NCI-H1694 treated with DMSO at 0.1 percent for 48 hours (cell line): ENCODE measurements around the gene BCKDHB.

Experiments used
- DNase-seq: peaks from one replicate; lab custom pipeline; 2025; lab: John Stamatoyannopoulos, UW

BCKDHB gene

GRCh38 chr6:80151635-80152034 is 45.2 kb downstream of the BCKDHB start:
- DNase-seq: no peak

- DNase-seq: no peak
These were observed 47.7 kb downstream of the BCKDHB start for GRCh38 chr6:80154160-80154559.

- no peak for DNase-seq
These were observed 49.8 kb downstream of the BCKDHB start for GRCh38 chr6:80156221-80156620.

GRCh38 chr6:80158478-80158989 is 52.1 kb downstream of the BCKDHB start:
- no peak for DNase-seq

- DNase-seq: no peak
These were observed 55.0 kb downstream of the BCKDHB start for GRCh38 chr6:80161434-80161833.

- DNase-seq: no peak
These were observed 57.3 kb downstream of the BCKDHB start for GRCh38 chr6:80163754-80164187.

GRCh38 chr6:80165143-80165542 is 58.7 kb downstream of the BCKDHB start:
- no peak for DNase-seq

- no peak for DNase-seq
These were observed 59.3 kb downstream of the BCKDHB start for GRCh38 chr6:80165819-80166218.

- DNase-seq: no peak
These were observed 64.0 kb downstream of the BCKDHB start for GRCh38 chr6:80170433-80170832.

GRCh38 chr6:80173411-80173810 is 66.9 kb downstream of the BCKDHB start:
- no peak for DNase-seq

GRCh38 chr6:80174900-80175572 is 68.6 kb downstream of the BCKDHB start:
- no peak for DNase-seq

GRCh38 chr6:80179695-80180094 is 73.2 kb downstream of the BCKDHB start:
- no peak for DNase-seq

- DNase-seq: no peak
These were observed 75.0 kb downstream of the BCKDHB start for GRCh38 chr6:80181352-80182081.

GRCh38 chr6:80182308-80182707 is 75.8 kb downstream of the BCKDHB start:
- no peak for DNase-seq

GRCh38 chr6:80183019-80183795 is 76.7 kb downstream of the BCKDHB start:
- no peak for DNase-seq

GRCh38 chr6:80185492-80185891 is 79.0 kb downstream of the BCKDHB start:
- no peak for DNase-seq

GRCh38 chr6:80186082-80186481 is 79.6 kb downstream of the BCKDHB start:
- DNase-seq: no peak

GRCh38 chr6:80196906-80197305 is 90.4 kb downstream of the BCKDHB start:
- no peak for DNase-seq

- no peak for DNase-seq
These were observed 91.0 kb downstream of the BCKDHB start for GRCh38 chr6:80197474-80197873.

GRCh38 chr6:80197986-80198385 is 91.5 kb downstream of the BCKDHB start:
- no peak for DNase-seq

GRCh38 chr6:80203283-80203682 is 96.8 kb downstream of the BCKDHB start:
- DNase-seq: no peak

GRCh38 chr6:80205404-80205803 is 98.9 kb downstream of the BCKDHB start:
- DNase-seq: no peak

- no peak for DNase-seq
These were observed 100.3 kb downstream of the BCKDHB start for GRCh38 chr6:80206758-80207157.
